A172 (cell line): ENCODE results near the gene PHACTR3. TPM values are rescaled to one million over a fixed set of nuclear protein-coding genes. Genes with fewer than 3 reads are reported as not detected.
"Not testable (repeated sequence)": the region's sequence is repeated elsewhere in the genome, so short reads cannot be mapped to it uniquely, and the experiment has no call there.

ENCODE experiments used
- DNase-seq: peaks from one replicate; pipeline ENCODE4 v3.0.0-alpha.2; 2015; ENCODE audit warnings: low spot score
- total RNA-seq: library from RNA; depleted of rRNA; stranded (reverse); fragments of >200 nt; shearing (Covaris generic); gene quantifications from 2 replicates; pipeline ENCODE4 v1.2.3, GENCODE V29; 2014

The PHACTR3 gene
- total RNA-seq, 1 experiment from 2014 or later: not detected

DNA sequence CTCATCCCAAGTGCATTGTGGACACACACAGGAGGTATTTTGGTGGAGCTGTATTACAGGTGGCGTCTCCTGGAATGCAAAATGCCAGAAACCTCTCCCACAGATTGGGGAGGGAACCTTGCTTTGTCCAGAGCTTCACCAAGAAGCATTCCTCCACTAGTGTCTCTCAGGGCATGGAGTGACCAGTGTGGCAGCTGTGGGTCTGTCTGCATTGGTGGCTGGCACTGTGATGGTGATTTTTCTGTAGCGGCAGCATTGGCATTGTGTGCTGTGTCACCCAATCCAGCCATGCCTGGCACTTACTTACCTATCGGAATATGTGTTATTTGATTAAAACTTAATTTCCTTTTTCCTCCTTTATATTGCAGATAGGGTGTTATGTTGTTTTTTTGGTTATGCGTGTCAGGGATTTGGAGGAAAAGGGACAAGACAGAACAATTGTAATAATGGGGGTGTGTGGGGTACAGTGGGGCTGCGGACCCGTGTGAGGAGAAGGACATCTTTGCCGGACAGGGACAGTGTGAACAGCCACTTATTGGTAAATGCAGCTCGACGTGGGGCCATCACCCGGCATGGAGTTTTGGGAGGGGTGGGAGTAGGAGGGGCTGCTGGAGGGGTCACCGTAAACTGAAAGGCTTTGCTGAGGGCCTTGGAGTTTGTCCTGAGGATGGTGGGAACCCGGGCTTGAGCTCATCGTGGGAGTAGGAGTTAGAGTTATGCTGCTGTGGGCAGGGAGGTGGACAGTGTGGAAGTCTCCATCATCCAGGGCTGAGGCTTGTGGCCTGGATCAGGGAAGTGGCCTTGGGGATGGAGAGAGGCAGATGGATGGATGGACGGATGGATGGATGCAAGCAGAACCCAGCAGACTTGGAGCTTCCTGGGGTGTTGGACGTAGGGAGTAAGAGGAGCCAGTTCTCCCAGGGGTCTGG, 224.0 kb downstream of the PHACTR3 start:
- no peak for DNase-seq

DNA sequence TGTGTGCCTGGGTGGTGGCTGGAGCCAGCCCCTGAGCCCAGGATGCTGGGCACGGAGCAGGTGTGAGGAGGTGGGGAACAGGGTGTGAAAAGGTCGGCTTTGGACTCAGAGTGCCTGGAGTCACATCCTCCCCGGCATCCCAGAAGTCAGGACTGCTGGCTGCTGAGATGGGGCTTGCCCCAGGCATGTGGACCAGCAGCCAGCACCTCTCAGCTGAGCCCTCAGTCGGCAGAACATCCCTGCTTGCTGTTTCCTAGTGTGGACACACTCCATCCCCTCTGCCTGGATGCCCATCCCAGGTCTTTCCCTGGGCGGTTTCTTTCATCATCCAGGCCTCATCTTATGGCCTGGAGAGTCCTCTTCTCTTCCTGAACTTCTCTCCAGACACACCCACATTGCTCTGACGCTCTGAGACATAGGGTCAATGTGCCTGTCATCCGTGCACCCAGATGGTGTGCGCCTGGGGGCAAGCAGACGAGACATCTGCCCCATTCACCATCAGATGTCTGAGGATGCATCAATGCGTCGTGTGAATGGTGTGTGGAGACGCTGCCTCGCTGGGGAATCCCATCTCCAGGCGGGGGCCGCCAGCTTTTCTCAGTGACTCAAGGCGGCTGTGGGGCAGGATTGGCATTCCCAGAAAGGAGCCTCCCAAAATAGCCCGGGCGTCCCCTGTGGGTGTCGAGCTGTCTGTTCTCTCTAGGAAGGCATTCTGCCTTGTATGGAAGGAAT, 224.9 kb downstream of the PHACTR3 start:
- DNase-seq: no peak

- DNase-seq: no peak
Measured at GRCh38 chr20:59829786-59830664, 225.7 kb downstream of the PHACTR3 start.

DNA sequence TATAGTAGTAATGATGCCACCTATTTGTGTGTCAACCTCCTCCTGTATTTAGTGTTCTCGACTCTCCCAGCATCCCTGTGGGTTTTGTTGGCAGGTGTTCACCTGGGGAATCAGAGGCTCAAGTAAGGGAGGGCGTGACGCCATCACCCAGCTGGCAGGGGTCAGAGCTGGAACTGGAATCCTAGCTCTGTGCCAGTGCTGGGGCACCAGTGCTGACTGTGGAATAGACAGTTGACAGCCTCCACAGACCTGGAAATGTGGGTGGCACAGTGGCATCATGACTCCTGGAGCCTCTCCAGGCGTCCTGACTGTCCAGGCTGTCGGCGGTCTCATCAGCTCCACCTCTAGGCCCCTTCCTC, 226.3 kb downstream of the PHACTR3 start:
- DNase-seq: no peak

DNA sequence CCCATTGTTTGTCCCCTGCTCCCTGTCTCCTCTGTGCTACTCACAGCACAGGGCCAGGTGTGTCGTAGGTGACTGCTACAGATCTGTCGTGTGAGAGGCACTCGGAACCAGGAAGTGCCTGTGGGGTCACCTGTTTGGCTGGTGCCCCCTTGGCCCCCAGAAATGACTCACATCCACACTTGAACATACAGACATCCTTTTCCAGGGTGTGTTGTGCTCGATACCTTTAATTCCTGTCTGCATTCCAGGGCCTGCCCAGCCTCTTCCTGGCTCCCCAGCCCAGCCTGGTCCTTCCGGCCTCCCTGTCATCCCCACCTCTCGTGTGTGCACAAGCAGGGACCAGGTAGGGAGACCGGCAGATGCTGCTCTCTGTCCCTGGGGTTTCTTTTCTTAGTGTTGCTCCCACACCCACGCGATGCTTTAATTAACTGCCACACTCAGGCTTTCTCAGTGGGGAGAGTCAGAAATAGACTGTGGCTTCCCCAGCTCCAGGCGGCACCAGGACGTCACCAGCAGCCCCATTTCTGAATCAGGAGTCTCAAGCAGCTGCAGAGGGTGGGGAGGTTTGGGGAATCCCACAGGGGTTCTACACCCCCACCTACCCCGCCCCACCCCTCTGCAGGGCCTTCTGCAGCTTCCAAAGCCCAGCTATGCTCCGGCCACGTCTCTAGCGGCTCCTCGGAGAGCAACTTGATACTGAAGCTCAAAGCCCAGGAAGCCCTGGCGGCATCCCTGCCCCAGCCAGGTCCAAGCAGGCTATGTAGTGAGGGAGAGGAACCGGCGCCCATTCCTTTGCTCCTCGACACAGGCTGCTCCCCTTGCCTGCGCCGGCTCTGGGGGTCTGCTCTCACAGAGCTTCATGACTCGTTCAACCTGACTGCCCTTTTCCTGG, 226.9 kb downstream of the PHACTR3 start:
- no peak for DNase-seq

GRCh38 chr20:59831916-59832270, 227.6 kb downstream of the PHACTR3 start:
- DNase-seq: no peak

- DNase-seq: no peak
Measured at GRCh38 chr20:59832406-59833363, 228.3 kb downstream of the PHACTR3 start.

GRCh38 chr20:59835057-59835447, 230.7 kb downstream of the PHACTR3 start:
- no peak for DNase-seq

- DNase-seq: peak; percentile 14
Measured at GRCh38 chr20:59835448-59836395, 231.4 kb downstream of the PHACTR3 start.

DNA sequence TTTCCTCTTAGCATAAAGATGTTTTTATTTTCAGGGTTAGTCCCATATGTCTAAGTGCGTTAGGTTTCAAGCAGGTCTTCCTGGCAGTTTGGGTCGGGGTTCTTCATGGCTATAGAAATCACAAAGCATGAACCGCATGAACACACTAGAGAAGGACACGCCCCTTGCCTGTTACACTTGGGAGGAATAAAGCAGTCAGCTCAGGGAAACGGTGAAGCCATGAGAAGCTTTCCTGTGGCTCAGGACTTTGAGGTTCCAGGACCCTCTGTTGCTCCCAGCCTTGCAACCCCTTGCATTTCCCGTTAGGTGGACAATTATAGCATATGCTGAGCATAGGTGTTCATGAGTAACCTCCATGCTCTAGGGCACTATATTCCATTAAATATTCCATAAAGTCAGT, 232.4 kb downstream of the PHACTR3 start:
- DNase-seq: no peak

DNA sequence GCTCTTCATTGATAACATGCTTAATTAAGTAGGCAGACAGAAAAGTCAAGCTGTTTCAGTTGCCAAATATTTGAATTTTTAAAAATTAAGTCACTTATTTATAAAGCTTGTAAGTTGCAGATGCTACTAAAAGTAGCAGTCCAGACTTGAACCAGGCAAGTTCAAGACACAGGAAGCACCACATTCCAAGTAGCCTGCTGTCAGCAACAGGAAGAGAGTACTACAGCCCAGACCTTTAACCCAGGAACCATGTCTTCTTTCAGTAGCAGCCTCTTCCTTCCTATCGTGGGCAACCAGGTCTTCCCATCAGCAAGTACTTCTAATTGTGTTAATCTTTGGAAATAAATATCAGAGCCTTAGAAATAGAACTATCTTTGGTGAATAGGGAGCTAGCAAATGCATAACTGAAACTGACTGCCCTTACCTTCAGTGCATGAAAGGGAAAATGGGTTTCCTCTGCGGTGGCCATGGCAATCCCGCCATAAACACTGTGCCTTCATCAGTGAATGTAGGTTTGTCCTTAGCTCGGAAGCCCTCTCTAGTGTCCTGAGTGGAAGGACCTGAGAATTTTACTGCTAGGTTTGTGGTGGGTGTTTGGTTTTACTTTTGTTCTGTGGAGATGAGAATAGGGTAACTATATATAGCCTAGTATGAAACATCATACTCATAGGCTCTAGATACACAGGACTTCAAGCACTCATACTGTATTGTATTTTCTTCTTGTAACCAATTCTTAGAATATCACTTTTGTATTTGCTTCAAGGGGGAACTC, 233.5 kb downstream of the PHACTR3 start:
- DNase-seq: no peak

DNA sequence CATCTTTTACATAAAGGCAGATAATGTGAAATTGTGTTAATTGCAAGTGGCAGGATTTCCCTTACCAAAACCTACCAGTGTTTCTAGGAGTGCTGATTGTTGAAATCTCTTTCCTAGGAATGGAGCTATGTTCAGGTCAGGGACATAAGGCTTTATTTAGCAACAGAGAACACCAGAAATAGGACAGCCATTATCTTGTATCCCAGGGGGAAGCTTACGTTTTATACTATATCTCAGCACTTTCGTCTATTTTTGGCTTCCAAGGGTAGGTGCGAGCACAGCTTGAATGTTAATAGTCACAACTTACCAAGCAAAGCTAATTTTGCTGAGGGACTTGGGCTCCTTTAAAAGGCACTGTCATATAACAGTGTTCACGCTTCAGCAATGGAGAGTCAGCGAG, 235.1 kb downstream of the PHACTR3 start:
- DNase-seq: no peak

- no peak for DNase-seq
Measured at GRCh38 chr20:59845472-59845871, 241.1 kb downstream of the PHACTR3 start.

DNA sequence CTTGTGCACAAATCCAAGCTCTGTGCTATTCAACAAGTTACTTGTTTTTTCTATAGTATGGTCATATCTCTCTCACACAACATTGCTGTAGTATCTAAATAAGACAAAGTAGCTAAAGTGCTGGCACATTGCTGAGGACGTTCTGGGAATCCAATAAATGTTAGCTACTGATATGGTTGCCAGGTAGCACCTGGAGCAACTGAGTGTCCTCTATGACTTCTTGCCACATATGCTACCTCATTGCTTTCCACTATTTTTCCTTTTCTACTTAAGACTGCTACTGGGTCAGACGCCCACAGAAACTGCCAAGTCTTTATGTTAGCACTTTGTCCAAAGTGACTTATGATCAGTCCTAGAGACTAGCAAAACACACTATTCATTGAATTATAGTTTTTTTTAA, 243.8 kb downstream of the PHACTR3 start:
- DNase-seq: no peak

DNA sequence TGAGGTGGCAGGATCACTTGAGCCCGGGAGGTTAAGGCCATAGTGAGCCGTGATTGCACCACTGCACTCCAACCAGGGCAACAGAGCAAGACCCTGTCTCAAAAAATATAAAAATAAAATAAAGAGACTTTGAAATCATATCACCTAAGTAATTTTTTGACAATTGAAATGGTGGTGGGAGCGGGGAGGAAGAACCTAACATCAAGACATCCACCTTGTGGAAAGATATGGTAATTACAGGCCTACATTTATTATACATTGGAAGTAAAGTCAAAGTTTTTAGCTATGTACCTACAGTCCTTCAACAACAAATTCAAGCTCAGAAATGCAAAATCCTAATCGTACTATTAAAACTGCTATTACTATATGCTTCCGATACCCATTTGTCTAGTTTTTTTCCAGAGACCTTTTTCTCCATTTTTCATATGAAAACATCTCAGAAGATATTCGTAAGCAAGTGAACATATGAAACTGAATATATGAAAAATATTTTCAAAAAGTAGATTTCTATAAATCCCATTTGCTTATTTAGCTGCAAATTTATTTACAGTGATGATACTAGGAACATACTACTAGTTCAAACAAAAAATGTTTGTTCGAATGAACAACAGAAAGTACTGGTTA, 245.8 kb downstream of the PHACTR3 start:
- DNase-seq: peak; percentile 23

DNA sequence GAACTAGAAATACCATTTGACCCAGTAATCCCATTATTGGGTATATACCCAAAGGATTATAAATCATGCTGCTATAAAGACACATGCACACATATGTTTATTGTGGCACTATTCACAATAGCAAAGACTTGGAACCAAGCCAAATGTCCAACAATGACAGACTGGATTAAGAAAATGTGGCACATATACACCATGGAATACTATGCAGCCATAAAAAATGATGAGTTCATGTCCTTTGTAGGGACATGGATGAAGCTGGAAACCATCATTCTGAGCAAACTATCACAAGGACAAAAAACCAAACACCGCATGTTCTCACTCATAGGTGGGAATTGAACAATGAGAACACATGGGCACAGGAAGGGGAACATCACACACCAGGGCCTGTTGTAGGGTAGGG, 252.2 kb downstream of the PHACTR3 start:
- not testable (repeated sequence) for DNase-seq

DNA sequence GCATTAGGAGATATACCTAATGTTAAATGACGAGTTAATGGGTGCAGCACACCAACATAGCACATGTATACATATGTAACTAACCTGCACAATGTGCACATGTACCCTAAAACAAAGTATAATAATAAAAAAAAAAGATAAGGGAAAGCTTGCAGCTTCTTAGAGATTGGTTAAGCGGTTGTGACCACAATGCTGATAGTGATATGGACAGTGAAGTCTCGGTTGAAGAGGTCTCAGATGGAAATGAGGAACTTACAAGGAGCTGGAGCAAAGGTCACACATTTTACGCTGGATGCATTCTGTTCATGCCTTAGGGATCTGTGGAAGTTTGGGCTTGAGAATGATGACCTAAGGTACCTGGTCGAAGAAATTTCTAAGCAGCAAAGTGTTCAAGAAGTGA, 252.6 kb downstream of the PHACTR3 start:
- not testable (repeated sequence) for DNase-seq

DNA sequence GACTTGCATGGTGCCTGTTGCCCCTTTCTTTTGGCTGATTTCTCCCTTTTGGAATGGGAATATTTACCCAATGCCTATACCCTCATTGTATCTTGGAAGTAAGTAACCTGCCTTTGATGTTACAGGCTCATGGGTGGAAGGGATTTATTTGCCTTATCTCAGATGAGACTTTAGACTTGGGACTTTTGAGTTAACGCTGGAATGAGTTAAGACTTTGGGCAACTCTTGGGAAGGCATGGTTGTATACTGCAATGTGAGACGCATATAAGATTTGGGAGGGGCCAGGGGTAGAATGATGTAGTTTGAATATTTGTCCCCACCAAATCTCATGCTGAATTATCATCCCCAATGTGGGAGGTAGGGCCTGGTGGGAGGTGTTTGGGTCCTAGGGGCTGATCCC, 253.6 kb downstream of the PHACTR3 start:
- DNase-seq: no peak
